Measurements from ENCODE around the gene REC8.

DNA sequence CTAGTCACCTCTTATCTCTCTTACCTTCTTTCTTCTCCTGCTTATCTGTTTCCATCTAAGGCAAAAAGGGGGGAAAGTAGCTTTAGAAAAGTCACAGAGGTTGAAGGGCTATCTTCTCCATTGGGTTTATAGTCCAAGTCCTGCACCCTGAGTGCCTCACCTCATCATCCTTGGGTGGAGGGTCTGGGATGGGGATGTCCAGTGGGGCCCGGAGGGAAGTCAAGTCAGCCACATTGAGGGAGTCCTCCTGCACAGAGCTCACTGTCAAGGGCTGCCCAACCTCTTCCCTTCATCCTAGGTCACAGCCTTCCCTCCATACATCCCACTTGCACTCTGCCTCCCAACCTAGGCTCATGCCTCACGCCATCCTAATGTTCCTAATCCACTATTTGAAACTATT is 26.7 kb upstream of the REC8 start:
- TF ChIP-seq, protein P1, sequence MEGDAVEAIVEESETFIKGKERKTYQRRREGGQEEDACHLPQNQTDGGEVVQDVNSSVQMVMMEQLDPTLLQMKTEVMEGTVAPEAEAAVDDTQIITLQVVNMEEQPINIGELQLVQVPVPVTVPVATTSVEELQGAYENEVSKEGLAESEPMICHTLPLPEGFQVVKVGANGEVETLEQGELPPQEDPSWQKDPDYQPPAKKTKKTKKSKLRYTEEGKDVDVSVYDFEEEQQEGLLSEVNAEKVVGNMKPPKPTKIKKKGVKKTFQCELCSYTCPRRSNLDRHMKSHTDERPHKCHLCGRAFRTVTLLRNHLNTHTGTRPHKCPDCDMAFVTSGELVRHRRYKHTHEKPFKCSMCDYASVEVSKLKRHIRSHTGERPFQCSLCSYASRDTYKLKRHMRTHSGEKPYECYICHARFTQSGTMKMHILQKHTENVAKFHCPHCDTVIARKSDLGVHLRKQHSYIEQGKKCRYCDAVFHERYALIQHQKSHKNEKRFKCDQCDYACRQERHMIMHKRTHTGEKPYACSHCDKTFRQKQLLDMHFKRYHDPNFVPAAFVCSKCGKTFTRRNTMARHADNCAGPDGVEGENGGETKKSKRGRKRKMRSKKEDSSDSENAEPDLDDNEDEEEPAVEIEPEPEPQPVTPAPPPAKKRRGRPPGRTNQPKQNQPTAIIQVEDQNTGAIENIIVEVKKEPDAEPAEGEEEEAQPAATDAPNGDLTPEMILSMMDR (IDR thresholded peaks at IDR 0.05; ENCODE audit: insufficient read depth, low read depth, low read length), result no peak
- no peak for TF ChIP-seq EZH2 (IDR thresholded peaks at IDR 0.05; ENCODE audit: insufficient read depth, low read length)
